ENCODE results near the gene BANP.

DNA sequence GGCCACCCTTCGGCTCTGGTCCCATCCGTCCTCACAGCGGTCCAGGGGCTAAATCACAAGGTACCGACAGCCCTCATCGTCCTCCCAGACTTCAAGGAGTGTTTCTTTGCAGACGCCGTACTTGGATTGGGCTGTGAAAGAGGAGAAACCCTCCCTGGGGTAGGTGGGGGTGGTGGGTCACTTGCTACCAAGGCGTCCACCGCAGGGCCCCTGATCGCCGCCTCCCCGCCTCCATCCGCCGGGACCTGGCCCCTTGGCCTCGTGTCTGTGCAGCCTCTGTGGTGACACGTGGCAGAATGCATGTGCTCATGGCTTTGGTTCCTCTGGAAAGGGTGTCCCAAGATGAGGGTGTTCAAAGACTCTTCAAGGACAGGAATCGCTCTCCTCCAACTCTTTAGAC lies 151.4 kb downstream of the BANP start:
- TF ChIP-seq, protein P1, sequence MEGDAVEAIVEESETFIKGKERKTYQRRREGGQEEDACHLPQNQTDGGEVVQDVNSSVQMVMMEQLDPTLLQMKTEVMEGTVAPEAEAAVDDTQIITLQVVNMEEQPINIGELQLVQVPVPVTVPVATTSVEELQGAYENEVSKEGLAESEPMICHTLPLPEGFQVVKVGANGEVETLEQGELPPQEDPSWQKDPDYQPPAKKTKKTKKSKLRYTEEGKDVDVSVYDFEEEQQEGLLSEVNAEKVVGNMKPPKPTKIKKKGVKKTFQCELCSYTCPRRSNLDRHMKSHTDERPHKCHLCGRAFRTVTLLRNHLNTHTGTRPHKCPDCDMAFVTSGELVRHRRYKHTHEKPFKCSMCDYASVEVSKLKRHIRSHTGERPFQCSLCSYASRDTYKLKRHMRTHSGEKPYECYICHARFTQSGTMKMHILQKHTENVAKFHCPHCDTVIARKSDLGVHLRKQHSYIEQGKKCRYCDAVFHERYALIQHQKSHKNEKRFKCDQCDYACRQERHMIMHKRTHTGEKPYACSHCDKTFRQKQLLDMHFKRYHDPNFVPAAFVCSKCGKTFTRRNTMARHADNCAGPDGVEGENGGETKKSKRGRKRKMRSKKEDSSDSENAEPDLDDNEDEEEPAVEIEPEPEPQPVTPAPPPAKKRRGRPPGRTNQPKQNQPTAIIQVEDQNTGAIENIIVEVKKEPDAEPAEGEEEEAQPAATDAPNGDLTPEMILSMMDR (IDR thresholded peaks at IDR 0.05) = no peak
- TF ChIP-seq POLR2A (IDR thresholded peaks at IDR 0.05) = no peak

Measured in heart left ventricle (tissue), 13 donors.